GM23248 (cell line): ENCODE results near the gene SLC39A2. TPM values are rescaled to one million over a fixed set of nuclear protein-coding genes. Genes with fewer than 3 reads are reported as not detected.

Source experiments
- DNase-seq: peaks from one replicate; pipeline ENCODE4 v3.0.0-alpha.2; 2015
- H2AFZ ChIP-seq: fragments of 200-600 bp; sonication (generic); 2 replicates; pipeline ENCODE4 v1.6.1; 2016; ENCODE audit warnings: antibody characterized with exemption
- H3F3A ChIP-seq: fragments of 200-600 bp; sonication (generic); 2 replicates; pipeline ENCODE4 v1.6.1; 2016; ENCODE audit warnings: mild to moderate bottlenecking, antibody characterized with exemption, mixed run types; ENCODE audit not compliant: insufficient read depth
- H3K27ac ChIP-seq: fragments of 200-600 bp; sonication (generic); 2 replicates; pipeline ENCODE4 v1.5.1; 2016; ENCODE audit warnings: mild to moderate bottlenecking
- H3K27me3 ChIP-seq: fragments of 200-600 bp; sonication (generic); replicated peaks from 2 replicates; pipeline ENCODE4 v1.6.1; 2016; ENCODE audit warnings: mild to moderate bottlenecking; ENCODE audit not compliant: insufficient read depth
- H3K36me3 ChIP-seq: fragments of 200-600 bp; sonication (generic); 2 replicates; pipeline ENCODE4 v1.6.1; 2016; ENCODE audit warnings: low read depth, mild to moderate bottlenecking
- H3K4me1 ChIP-seq: fragments of 200-600 bp; sonication (generic); 2 replicates; pipeline ENCODE4 v1.6.1; 2016; ENCODE audit warnings: mild to moderate bottlenecking; ENCODE audit not compliant: insufficient read depth
- H3K4me2 ChIP-seq: fragments of 200-600 bp; sonication (generic); one replicate; pipeline ENCODE4 v1.6.1; 2016; ENCODE audit warnings: mild to moderate bottlenecking; ENCODE audit not compliant: unreplicated experiment
- H3K4me3 ChIP-seq: fragments of 200-600 bp; sonication (generic); 2 replicates; pipeline ENCODE4 v1.5.1; 2016; ENCODE audit warnings: mild to moderate bottlenecking
- H3K79me2 ChIP-seq: fragments of 200-600 bp; sonication (generic); 2 replicates; pipeline ENCODE4 v1.6.1; 2016; ENCODE audit warnings: mild to moderate bottlenecking; ENCODE audit not compliant: insufficient read depth
- H3K9ac ChIP-seq: fragments of 200-600 bp; sonication (generic); 2 replicates; pipeline ENCODE4 v1.6.1; 2016; ENCODE audit warnings: mild to moderate bottlenecking
- H3K9me2 ChIP-seq: fragments of 200-600 bp; sonication (generic); 2 replicates; pipeline ENCODE4 v1.6.1; 2016; ENCODE audit warnings: mixed run types, mild to moderate bottlenecking, moderate library complexity; ENCODE audit not compliant: insufficient read depth
- H3K9me3 ChIP-seq: fragments of 200-600 bp; sonication (generic); one replicate; pipeline ENCODE4 v1.6.1; 2017; ENCODE audit warnings: low read depth
- H4K20me1 ChIP-seq: fragments of 200-600 bp; sonication (generic); 2 replicates; pipeline ENCODE4 v1.6.0; 2016; ENCODE audit not compliant: insufficient read depth
- EZH2 ChIP-seq: fragments of 200-600 bp; sonication (generic); IDR thresholded peaks from 2 replicates; pipeline ENCODE4 v1.6.1; 2018; ENCODE audit warnings: antibody characterized with exemption, mild to moderate bottlenecking; ENCODE audit not compliant: insufficient read depth, poor library complexity, severe bottlenecking
- EZH2phosphoT487 ChIP-seq: fragments of 200-600 bp; sonication (generic); IDR thresholded peaks from 2 replicates; pipeline ENCODE4 v1.6.1; 2018; ENCODE audit warnings: antibody characterized with exemption, moderate library complexity, mild to moderate bottlenecking, low read depth; ENCODE audit not compliant: insufficient read depth
- WGBS, 2 experiments: methylation state at CpG; one replicate each; pipeline ENCODE4 v1.1.6; 2015 to 2017; ENCODE audit warnings: low lambda C conversion rate in 2 of 2, low coverage in 1 of 2; ENCODE audit errors: missing lambda C conversion rate in 2 of 2; 5-methylcytosine and 5-hydroxymethylcytosine counted together
- in situ Hi-C: fragments of 300-500 bp; cut with MboI; formaldehyde crosslinking; loops from 2 replicates; pipeline ENCODE4 v1.15.0; 2020
- polyA plus RNA-seq: library from polyadenylated mRNA; unstranded; fragments of >200 nt; fragmentation: Nextera tagmentation; extraction: Ambion mirVana; gene quantifications from 2 replicates; pipeline ENCODE4 v1.2.1, GENCODE V29; 2016
- total RNA-seq: library from RNA; depleted of rRNA; stranded (reverse); fragments of >200 nt; shearing (Covaris generic); gene quantifications from 2 replicates; pipeline ENCODE4 v1.2.3, GENCODE V29; 2014

Gene SLC39A2
- total and polyA plus RNA-seq, 2 experiments from 2014 or later: 0.24 TPM; not detected in 1

DNA sequence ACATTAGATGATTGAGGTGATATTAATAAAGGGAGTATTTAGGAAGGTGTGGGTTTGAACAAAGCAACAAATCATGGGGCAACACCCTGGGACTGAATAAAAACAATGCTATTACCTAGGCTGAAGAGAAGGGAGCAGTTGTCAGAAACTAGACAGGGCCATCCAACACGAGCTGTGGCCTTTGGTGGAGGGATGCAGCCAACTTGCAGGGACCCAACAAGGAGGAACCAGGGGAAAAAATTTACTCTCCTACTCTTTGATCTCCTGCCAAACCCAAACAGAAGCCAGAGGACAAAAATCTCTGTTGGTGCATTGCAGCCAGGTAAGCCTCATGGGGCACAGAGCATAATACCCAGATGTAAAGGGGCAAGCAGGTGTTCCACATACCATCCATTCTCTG is 12.0 kb downstream of the SLC39A2 start:
- no peak overlapping the region for H3K4me2 ChIP-seq
- no peak overlapping the region for H2AFZ ChIP-seq
- no peaks in the 10 kb centered on the region for H3K9me2 ChIP-seq
- no peaks in the 10 kb centered on the region for H4K20me1 ChIP-seq
- WGBS, 2 experiments: 53 to 75% methylated on average over 1 of the region's 1 CpG
- H3K4me3 ChIP-seq: no peak overlapping the region
- H3K79me2 ChIP-seq: no peaks in the 10 kb centered on the region
- no peaks in the 10 kb centered on the region; the same call in 1 of the 2 replicates for H3K27me3 ChIP-seq
- no peaks in the 10 kb centered on the region for H3K4me1 ChIP-seq
- DNase-seq: no peak
- in situ Hi-C loops: loop anchor here (10.0 kb wide), 1 partner anchor 84 kb away; the partner anchor contains the start of gene ZNF219
- H3F3A ChIP-seq: no peaks in the 10 kb centered on the region
- no peaks in the 10 kb centered on the region for H3K9me3 ChIP-seq
- TF ChIP-seq EZH2phosphoT487 (no peak), EZH2 (no peak)
- H3K27ac ChIP-seq: no peak overlapping the region
- H3K9ac ChIP-seq: no peak overlapping the region
- no peaks in the 10 kb centered on the region for H3K36me3 ChIP-seq

DNA sequence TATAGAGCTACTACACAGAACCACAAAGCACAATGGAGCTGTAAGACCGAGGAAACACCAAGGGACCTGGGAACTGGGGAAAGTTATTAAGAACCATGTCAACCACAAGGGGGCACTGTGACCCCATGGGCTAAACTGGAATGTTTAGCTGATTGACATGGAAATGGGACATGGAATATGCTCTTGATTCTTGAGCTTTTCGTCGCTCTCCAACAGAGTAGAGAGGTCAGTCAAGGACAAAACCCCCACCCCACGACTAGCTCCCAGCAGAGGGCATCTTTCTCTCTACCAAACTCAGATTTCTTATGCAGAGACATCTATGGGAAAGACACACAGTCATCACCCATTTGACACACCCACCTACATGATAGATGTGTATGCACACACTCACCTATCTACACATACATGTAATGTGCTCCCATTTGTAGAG is 15.7 kb downstream of the SLC39A2 start:
- in situ Hi-C loops: loop anchor here (10.0 kb wide), 1 partner anchor 80 kb away; the partner anchor contains the start of gene ZNF219
- H3K36me3 ChIP-seq: no peaks in the 10 kb centered on the region
- no peaks in the 10 kb centered on the region for H3K9me3 ChIP-seq
- 0 to 1% methylated on average over 4 of the region's 4 CpGs for WGBS, 2 experiments
- no peak for TF ChIP-seq EZH2
- TF ChIP-seq EZH2phosphoT487: no peak
- no peak overlapping the region for H2AFZ ChIP-seq
- H3F3A ChIP-seq: no peaks in the 10 kb centered on the region
- no peak overlapping the region for H3K4me3 ChIP-seq
- H3K4me1 ChIP-seq: no peaks in the 10 kb centered on the region
- no peaks in the 10 kb centered on the region; the same call in 1 of the 2 replicates for H3K27me3 ChIP-seq
- H3K9me2 ChIP-seq: no peaks in the 10 kb centered on the region
- H4K20me1 ChIP-seq: no peaks in the 10 kb centered on the region
- no peaks in the 10 kb centered on the region for H3K79me2 ChIP-seq
- H3K9ac ChIP-seq: no peak overlapping the region
- no peak overlapping the region for H3K4me2 ChIP-seq
- no peak overlapping the region for H3K27ac ChIP-seq
- DNase-seq: peak; percentile 84

DNA sequence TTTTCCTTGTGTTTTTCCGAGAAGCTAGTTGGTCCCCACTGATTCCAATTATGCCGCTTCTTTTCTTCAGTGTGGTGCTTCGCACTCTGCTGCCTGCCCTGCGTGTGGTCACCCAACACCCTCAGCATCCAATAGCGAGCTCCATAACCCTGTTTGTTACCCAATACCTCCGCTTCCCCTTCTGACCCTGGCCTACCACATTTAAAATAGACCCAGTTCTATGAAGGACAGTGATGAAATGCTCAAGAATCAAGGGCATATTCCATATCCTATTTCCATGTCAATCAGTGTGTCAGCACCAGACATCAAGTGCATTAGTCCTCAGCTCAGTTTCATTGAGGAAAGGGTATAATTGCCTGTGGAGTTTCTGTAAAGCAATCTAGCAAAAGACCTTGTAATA is 16.2 kb downstream of the SLC39A2 start:
- in situ Hi-C loops: loop anchor here (10.0 kb wide), 1 partner anchor 79 kb away; the partner anchor contains the start of gene ZNF219
- Histone ChIP-seq H3K4me1 (no peaks in the 10 kb centered on the region), H3K79me2 (no peaks in the 10 kb centered on the region), H3K36me3 (no peaks in the 10 kb centered on the region), H3K4me3 (no peak overlapping the region), H3K4me2 (no peak overlapping the region), H4K20me1 (no peaks in the 10 kb centered on the region), H3K9ac (no peak overlapping the region), H2AFZ (no peak overlapping the region), H3K9me2 (no peaks in the 10 kb centered on the region), H3K27me3 (no peaks in the 10 kb centered on the region; the same call in 1 of the 2 replicates), H3F3A (no peaks in the 10 kb centered on the region), H3K27ac (no peak overlapping the region), H3K9me3 (no peaks in the 10 kb centered on the region)
- TF ChIP-seq EZH2 (no peak), EZH2phosphoT487 (no peak)
- no peak for DNase-seq
- WGBS, 2 experiments: 66 to 70% methylated on average over 6 of the region's 6 CpGs

DNA sequence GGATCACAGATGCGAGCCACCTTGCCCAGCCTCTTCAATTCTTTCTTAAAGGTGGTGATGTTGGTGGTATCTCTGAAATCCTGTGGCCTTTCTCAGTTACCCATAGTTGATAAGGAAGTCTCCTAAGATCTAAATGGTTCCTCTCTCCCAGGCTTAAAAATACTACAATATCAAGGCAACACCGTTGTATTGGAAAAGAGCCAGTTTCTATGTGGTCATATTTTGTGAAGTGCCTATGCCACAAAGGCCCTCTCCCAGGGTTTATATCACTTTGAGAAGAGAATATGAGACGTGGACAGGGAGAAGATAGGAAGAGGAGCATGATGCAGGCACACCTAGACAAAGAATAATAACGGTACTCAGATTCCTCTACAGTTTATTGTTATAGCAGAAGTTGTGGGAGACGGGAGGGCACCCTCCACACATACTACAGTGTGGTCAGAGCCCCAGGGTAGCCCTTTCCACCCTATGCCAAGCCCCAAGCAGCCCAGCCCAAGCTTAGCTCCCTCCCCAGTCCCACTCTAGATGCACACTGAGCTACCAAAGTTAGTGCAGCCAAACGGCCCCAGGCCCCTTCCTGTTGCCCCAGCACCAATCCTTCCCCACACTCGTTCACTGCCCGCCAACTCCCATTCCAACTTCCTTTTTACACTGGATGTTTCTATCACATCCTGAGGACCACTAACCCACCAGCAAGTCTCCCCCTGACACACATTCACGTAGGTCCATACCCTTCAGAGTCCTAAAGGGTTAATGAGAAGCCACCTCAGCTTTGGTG is 17.5 kb downstream of the SLC39A2 start:
- Histone ChIP-seq H3K4me1 (no peaks in the 10 kb centered on the region), H2AFZ (no peak overlapping the region), H3F3A (no peaks in the 10 kb centered on the region), H3K27me3 (no peaks in the 10 kb centered on the region; the same call in 1 of the 2 replicates), H3K9me3 (no peaks in the 10 kb centered on the region), H3K4me3 (no peak overlapping the region), H3K9me2 (no peaks in the 10 kb centered on the region), H3K36me3 (no peaks in the 10 kb centered on the region), H3K4me2 (no peak overlapping the region), H4K20me1 (no peaks in the 10 kb centered on the region), H3K79me2 (no peaks in the 10 kb centered on the region), H3K27ac (no peak overlapping the region), H3K9ac (no peak overlapping the region)
- 69 to 76% methylated on average over 9 of the region's 9 CpGs for WGBS, 2 experiments
- DNase-seq: no peak
- in situ Hi-C loops: loop anchor here (10.0 kb wide), 1 partner anchor 78 kb away; the partner anchor contains the start of gene ZNF219
- TF ChIP-seq EZH2phosphoT487 (no peak), EZH2 (no peak)
